GM23338 (cell line): ENCODE measurements around the gene SIVA1. TPM values are rescaled to one million over a fixed set of nuclear protein-coding genes. Genes with fewer than 3 reads are reported as not detected.

Experiments used
- ATAC-seq: fragments of 200-7000 bp; cut with Tn5 transposase; 3 replicates; pipeline ENCODE4 v1.9.1; 2020
- DNase-seq: peaks from one replicate; pipeline ENCODE4 v3.0.0-alpha.2; 2015; ENCODE audit warnings: low spot score
- H2AFZ ChIP-seq: fragments of 200-600 bp; sonication (generic); 2 replicates; pipeline ENCODE4 v1.8.0; 2016; ENCODE audit warnings: antibody characterized with exemption, mild to moderate bottlenecking, moderate library complexity
- H3F3A ChIP-seq: fragments of 200-600 bp; sonication (generic); replicated peaks from 2 replicates; pipeline ENCODE4 v1.8.0; 2017; ENCODE audit warnings: antibody characterized with exemption, mixed run types, low read depth
- H3K27ac ChIP-seq: fragments of 200-600 bp; sonication (generic); 2 replicates; pipeline ENCODE4 v1.6.1; 2016; ENCODE audit warnings: low read depth
- H3K27me3 ChIP-seq: fragments of 200-600 bp; sonication (generic); 2 replicates; pipeline ENCODE4 v1.8.0; 2016; ENCODE audit warnings: mild to moderate bottlenecking, mixed run types, moderate library complexity; ENCODE audit not compliant: insufficient read depth
- H3K36me3 ChIP-seq: fragments of 200-600 bp; sonication (generic); 2 replicates; pipeline ENCODE4 v1.8.0; 2016; ENCODE audit warnings: mild to moderate bottlenecking; ENCODE audit not compliant: insufficient read depth
- H3K4me1 ChIP-seq: fragments of 200-600 bp; sonication (generic); 2 replicates; pipeline ENCODE4 v1.8.0; 2016; ENCODE audit warnings: mild to moderate bottlenecking, moderate library complexity; ENCODE audit not compliant: insufficient read depth
- H3K4me2 ChIP-seq: fragments of 200-600 bp; sonication (generic); 2 replicates; pipeline ENCODE4 v1.7.1; 2017; ENCODE audit warnings: mixed run types
- H3K4me3 ChIP-seq: fragments of 200-600 bp; sonication (generic); 2 replicates; pipeline ENCODE4 v1.6.1; 2016; ENCODE audit warnings: mixed run types
- H3K79me2 ChIP-seq: fragments of 200-600 bp; sonication (generic); replicated peaks from 2 replicates; pipeline ENCODE4 v1.8.0; 2017; ENCODE audit warnings: mild to moderate bottlenecking; ENCODE audit not compliant: insufficient read depth
- H3K9me2 ChIP-seq: fragments of 200-600 bp; sonication (generic); 2 replicates; pipeline ENCODE4 v1.8.0; 2017; ENCODE audit not compliant: insufficient read depth
- H4K20me1 ChIP-seq: fragments of 200-600 bp; sonication (generic); replicated peaks from 2 replicates; pipeline ENCODE4 v1.8.0; 2017; ENCODE audit warnings: mild to moderate bottlenecking; ENCODE audit not compliant: insufficient read depth
- H3K27ac Mint-ChIP-seq: 2 replicates; pipeline ENCODE4 v1.8.0; 2020; ENCODE audit warnings: inconsistent platforms, mild to moderate bottlenecking, moderate library complexity, mixed read lengths
- H3K27me3 Mint-ChIP-seq: 3 replicates; pipeline ENCODE4 v1.8.0; 2022; ENCODE audit warnings: low read depth, mild to moderate bottlenecking, moderate library complexity, mixed read lengths, inconsistent platforms; ENCODE audit not compliant: insufficient read depth, poor library complexity
- H3K36me3 Mint-ChIP-seq: 3 replicates; pipeline ENCODE4 v1.8.0; 2021; ENCODE audit warnings: low read depth, mild to moderate bottlenecking, inconsistent platforms, moderate library complexity, mixed read lengths
- H3K4me1 Mint-ChIP-seq: 3 replicates; pipeline ENCODE4 v1.8.0; 2020; ENCODE audit warnings: mild to moderate bottlenecking, inconsistent platforms, mixed read lengths
- H3K4me3 Mint-ChIP-seq: 3 replicates; pipeline ENCODE4 v1.8.0; 2021; ENCODE audit warnings: moderate library complexity, mild to moderate bottlenecking, inconsistent platforms, mixed read lengths
- H3K9me3 Mint-ChIP-seq: 3 replicates; pipeline ENCODE4 v1.8.0; 2020; ENCODE audit warnings: moderate library complexity, mild to moderate bottlenecking, inconsistent platforms, mixed read lengths
- CREB1 ChIP-seq: fragments of 250-450 bp; sonication (Bioruptor Pico); IDR thresholded peaks from 2 replicates; pipeline ENCODE4 v1.5.0; 2020; ENCODE audit warnings: low read depth, mild to moderate bottlenecking, moderate library complexity
- EZH2 ChIP-seq: fragments of 200-600 bp; sonication (generic); IDR thresholded peaks from one replicate; pipeline ENCODE4 v1.8.0; 2017; ENCODE audit warnings: antibody characterized with exemption, mild to moderate bottlenecking, low read depth; ENCODE audit not compliant: unreplicated experiment
- NANOG ChIP-seq: IDR thresholded peaks from 2 replicates; pipeline ENCODE4 v1.6.1; 2016; ENCODE audit warnings: antibody characterized with exemption, borderline replicate concordance
- POLR2AphosphoS5 ChIP-seq: IDR thresholded peaks from 2 replicates; pipeline ENCODE4 v1.6.1; 2016; ENCODE audit warnings: antibody characterized with exemption, low read depth
- ZNF114 ChIP-seq: fragments of 250-450 bp; sonication (Bioruptor Pico); IDR thresholded peaks from 2 replicates; pipeline ENCODE4 v1.5.0; 2020; ENCODE audit warnings: mild to moderate bottlenecking, moderate library complexity
- ZNF462 ChIP-seq: fragments of 250-450 bp; sonication (Bioruptor Pico); IDR thresholded peaks from 2 replicates; pipeline ENCODE4 v1.5.0; 2020; ENCODE audit warnings: mild to moderate bottlenecking, moderate library complexity
- polyA plus RNA-seq: library from polyadenylated mRNA; unstranded; fragments of >200 nt; fragmentation: Nextera tagmentation; extraction: Ambion mirVana; gene quantifications from 2 replicates; pipeline ENCODE4 v1.2.1, GENCODE V29; 2016
- total RNA-seq: library from RNA; depleted of rRNA; stranded (reverse); fragments of >200 nt; shearing (Covaris generic); gene quantifications from 2 replicates; pipeline ENCODE4 v1.2.3, GENCODE V29; 2014

The SIVA1 gene
- total and polyA plus RNA-seq, 2 experiments from 2014 or later: 215 to 392 TPM

GRCh38 chr14:104754213-104754851 is 1.4 kb downstream of the SIVA1 start (continued):
- TF ChIP-seq ZNF462 (CRISPR knock-in tag): no peak
- no peak for TF ChIP-seq POLR2AphosphoS5
- no peak for TF ChIP-seq EZH2
- TF ChIP-seq NANOG: no peak
- TF ChIP-seq ZNF114 (CRISPR knock-in tag): no peak
- no peak for TF ChIP-seq CREB1

GRCh38 chr14:104755621-104756020 is 2.7 kb downstream of the SIVA1 start:
- ATAC-seq (no peak), DNase-seq (no peak)
- Histone ChIP-seq H3K36me3 (no peaks in the 10 kb centered on the region), H3K9me2 (no peaks in the 10 kb centered on the region), H3K4me2 (no peak overlapping the region), H3K27ac (no peak overlapping the region), H3F3A (no peaks in the 10 kb centered on the region), H3K4me3 (no peak overlapping the region), H3K27me3 (no peaks in the 10 kb centered on the region), H3K4me1 (peaks cover 6% of the 10 kb centered on the region; the same call in 1 of the 2 replicates), H4K20me1 (peaks cover 11% of the 10 kb centered on the region), H3K79me2 (peaks cover 39% of the 10 kb centered on the region), H2AFZ (no peak overlapping the region)
- no peak overlapping the region for H3K4me3 Mint-ChIP-seq
- peaks cover 62% of the 10 kb centered on the region for H3K36me3 Mint-ChIP-seq
- H3K27ac Mint-ChIP-seq: no peak overlapping the region
- peaks cover 22% of the 10 kb centered on the region for H3K4me1 Mint-ChIP-seq
- peaks cover 36% of the 10 kb centered on the region for H3K27me3 Mint-ChIP-seq
- peaks cover 12% of the 10 kb centered on the region for H3K9me3 Mint-ChIP-seq
- no peak for TF ChIP-seq ZNF114 (CRISPR knock-in tag)
